MM.1S (cell line): ENCODE results near the gene MVD.

Experiments used
- DNase-seq: peaks from one replicate; pipeline ENCODE4 v3.0.0-alpha.2; 2015
- H2AFZ ChIP-seq: fragments of 300-600 bp; sonication (generic); 2 replicates; pipeline ENCODE4 v1.6.0; 2016; ENCODE audit warnings: antibody characterized with exemption, low read length
- H3F3A ChIP-seq: fragments of 300-600 bp; sonication (generic); 2 replicates; pipeline ENCODE4 v1.6.1; 2016; ENCODE audit warnings: mild to moderate bottlenecking, antibody characterized with exemption, low read length, moderate library complexity, mixed read lengths; ENCODE audit not compliant: insufficient read depth
- H3K27ac ChIP-seq: fragments of 300-600 bp; sonication (generic); 2 replicates; pipeline ENCODE4 v1.5.1; 2016; ENCODE audit warnings: mild to moderate bottlenecking, low read length
- H3K27me3 ChIP-seq: fragments of 300-600 bp; sonication (generic); replicated peaks from 2 replicates; pipeline ENCODE4 v1.6.0; 2016; ENCODE audit warnings: low read length; ENCODE audit not compliant: insufficient read depth
- H3K36me3 ChIP-seq: fragments of 300-600 bp; sonication (generic); replicated peaks from 2 replicates; pipeline ENCODE4 v1.6.1; 2016; ENCODE audit warnings: mild to moderate bottlenecking, low read length, mixed read lengths; ENCODE audit not compliant: insufficient read depth
- H3K4me1 ChIP-seq: fragments of 300-600 bp; sonication (generic); 2 replicates; pipeline ENCODE4 v1.6.1; 2016; ENCODE audit warnings: low read length, mixed read lengths
- H3K4me2 ChIP-seq: fragments of 300-600 bp; sonication (generic); 2 replicates; pipeline ENCODE4 v1.6.0; 2016; ENCODE audit warnings: low read depth, low read length
- H3K4me3 ChIP-seq: fragments of 300-600 bp; sonication (generic); 2 replicates; pipeline ENCODE4 v1.5.1; 2016; ENCODE audit warnings: low read length, mixed read lengths
- H3K79me2 ChIP-seq: fragments of 300-600 bp; sonication (generic); 2 replicates; pipeline ENCODE4 v1.6.1; 2016; ENCODE audit warnings: mixed run types, low read length, mixed read lengths
- H3K9ac ChIP-seq: fragments of 300-600 bp; sonication (generic); 2 replicates; pipeline ENCODE4 v1.6.1; 2016; ENCODE audit warnings: low read length, mixed read lengths
- H3K9me2 ChIP-seq: fragments of 300-600 bp; sonication (generic); replicated peaks from 2 replicates; pipeline ENCODE4 v1.6.1; 2016; ENCODE audit warnings: mild to moderate bottlenecking, low read length, mixed read lengths; ENCODE audit not compliant: insufficient read depth
- H3K9me3 ChIP-seq: fragments of 300-600 bp; sonication (generic); replicated peaks from 2 replicates; pipeline ENCODE4 v1.6.1; 2016; ENCODE audit warnings: mild to moderate bottlenecking, low read length, mixed read lengths; ENCODE audit not compliant: insufficient read depth
- H4K20me1 ChIP-seq: fragments of 300-600 bp; sonication (generic); 2 replicates; pipeline ENCODE4 v1.6.1; 2016; ENCODE audit warnings: mild to moderate bottlenecking, low read length, moderate library complexity, mixed read lengths; ENCODE audit not compliant: insufficient read depth
- EZH2 ChIP-seq: fragments of 300-600 bp; sonication (generic); optimal IDR thresholded peaks from 2 replicates; pipeline ENCODE3; 2017; ENCODE audit warnings: low read depth, mild to moderate bottlenecking, antibody characterized with exemption, low read length, mixed read lengths
- EZH2phosphoT487 ChIP-seq: fragments of 300-600 bp; sonication (generic); IDR thresholded peaks from 2 replicates; pipeline ENCODE4 v1.6.1; 2018; ENCODE audit warnings: antibody characterized with exemption, low read length
- TF ChIP-seq, protein P1 (sequence below): fragments of 300-600 bp; sonication (generic); IDR thresholded peaks from 2 replicates; pipeline ENCODE4 v1.5.1; 2016; ENCODE audit warnings: antibody characterized with exemption, low read length, mixed read lengths

The MVD gene

DNA sequence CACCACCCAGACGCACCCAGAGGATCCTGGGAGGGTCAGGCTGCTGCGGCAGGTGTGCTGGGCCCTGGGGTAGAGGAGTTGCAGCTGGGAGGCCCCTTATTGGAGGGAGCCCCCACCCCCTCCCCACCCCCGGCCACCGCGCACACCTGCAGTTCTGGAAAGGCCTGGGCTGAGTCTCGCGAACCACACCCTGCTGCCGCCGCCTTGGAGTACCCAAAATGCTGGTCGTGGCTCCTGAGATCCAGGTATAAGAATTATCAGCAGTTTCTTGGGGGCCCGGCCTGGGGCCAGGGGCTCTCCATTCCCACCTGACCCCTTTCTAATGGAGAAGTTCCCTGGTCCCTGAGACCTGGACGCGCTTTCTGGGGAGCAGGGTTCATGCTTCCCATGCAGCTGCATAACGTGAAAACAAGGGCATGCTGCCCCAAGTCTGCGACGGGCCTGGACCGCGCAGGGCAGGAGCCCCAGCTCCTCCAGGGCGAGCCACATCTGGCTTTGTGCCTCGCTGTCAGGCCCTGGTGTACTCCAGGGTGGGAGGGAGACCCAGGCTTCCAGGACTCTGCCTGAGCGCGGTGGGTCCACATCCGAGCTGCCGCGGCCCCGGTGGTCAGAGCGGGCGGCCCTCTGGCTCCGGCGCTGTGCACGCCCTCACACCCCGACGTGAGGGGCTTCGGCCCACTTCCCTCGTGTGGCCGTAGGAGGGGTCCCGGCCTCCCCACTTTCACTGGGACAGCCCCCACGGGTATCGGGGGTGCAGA, 30.7 kb upstream of the MVD start:
- Histone ChIP-seq H3K79me2 (no peaks in the 10 kb centered on the region), H3K4me2 (no peak overlapping the region), H3K9ac (no peak overlapping the region), H2AFZ (no peak overlapping the region), H3K27ac (no peak overlapping the region), H3K36me3 (no peaks in the 10 kb centered on the region), H3K4me1 (no peaks in the 10 kb centered on the region), H4K20me1 (no peaks in the 10 kb centered on the region), H3F3A (no peaks in the 10 kb centered on the region), H3K9me2 (no peaks in the 10 kb centered on the region), H3K4me3 (no peak overlapping the region), H3K27me3 (no peaks in the 10 kb centered on the region), H3K9me3 (no peaks in the 10 kb centered on the region)
- DNase-seq: no peak
- TF ChIP-seq EZH2: no peak
- TF ChIP-seq, protein P1, sequence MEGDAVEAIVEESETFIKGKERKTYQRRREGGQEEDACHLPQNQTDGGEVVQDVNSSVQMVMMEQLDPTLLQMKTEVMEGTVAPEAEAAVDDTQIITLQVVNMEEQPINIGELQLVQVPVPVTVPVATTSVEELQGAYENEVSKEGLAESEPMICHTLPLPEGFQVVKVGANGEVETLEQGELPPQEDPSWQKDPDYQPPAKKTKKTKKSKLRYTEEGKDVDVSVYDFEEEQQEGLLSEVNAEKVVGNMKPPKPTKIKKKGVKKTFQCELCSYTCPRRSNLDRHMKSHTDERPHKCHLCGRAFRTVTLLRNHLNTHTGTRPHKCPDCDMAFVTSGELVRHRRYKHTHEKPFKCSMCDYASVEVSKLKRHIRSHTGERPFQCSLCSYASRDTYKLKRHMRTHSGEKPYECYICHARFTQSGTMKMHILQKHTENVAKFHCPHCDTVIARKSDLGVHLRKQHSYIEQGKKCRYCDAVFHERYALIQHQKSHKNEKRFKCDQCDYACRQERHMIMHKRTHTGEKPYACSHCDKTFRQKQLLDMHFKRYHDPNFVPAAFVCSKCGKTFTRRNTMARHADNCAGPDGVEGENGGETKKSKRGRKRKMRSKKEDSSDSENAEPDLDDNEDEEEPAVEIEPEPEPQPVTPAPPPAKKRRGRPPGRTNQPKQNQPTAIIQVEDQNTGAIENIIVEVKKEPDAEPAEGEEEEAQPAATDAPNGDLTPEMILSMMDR: no peak
- no peak for TF ChIP-seq EZH2phosphoT487

DNA sequence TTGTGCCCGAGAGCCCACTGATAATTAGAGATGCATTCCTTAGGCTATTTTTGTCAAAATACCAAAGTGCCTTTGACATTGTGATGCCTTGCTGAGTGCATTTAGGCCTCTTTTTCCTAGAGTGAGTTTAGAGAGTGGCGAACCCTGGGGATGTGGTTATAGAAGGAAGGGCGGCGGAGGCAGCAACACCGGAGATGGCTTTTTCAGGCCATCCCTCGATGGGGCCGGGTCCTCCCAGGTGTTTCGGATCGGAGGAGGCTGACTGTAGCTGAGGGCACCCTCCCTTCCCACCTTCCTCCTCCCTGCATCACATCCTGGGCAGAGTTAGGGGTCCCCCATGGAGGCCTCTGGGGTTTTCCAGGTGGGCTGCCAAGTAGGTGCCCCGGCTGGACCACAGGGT, 30.0 kb upstream of the MVD start:
- Histone ChIP-seq H3K27ac (no peak overlapping the region), H3K79me2 (no peaks in the 10 kb centered on the region), H3K4me3 (no peak overlapping the region), H3K4me1 (no peaks in the 10 kb centered on the region), H3K9me2 (no peaks in the 10 kb centered on the region), H3F3A (no peaks in the 10 kb centered on the region), H3K36me3 (no peaks in the 10 kb centered on the region), H3K4me2 (no peak overlapping the region), H3K9ac (no peak overlapping the region), H2AFZ (no peak overlapping the region), H4K20me1 (no peaks in the 10 kb centered on the region), H3K9me3 (no peaks in the 10 kb centered on the region), H3K27me3 (no peaks in the 10 kb centered on the region)
- TF ChIP-seq, protein P1: no peak
- TF ChIP-seq EZH2phosphoT487 (no peak), EZH2 (no peak)
- DNase-seq: no peak

DNA sequence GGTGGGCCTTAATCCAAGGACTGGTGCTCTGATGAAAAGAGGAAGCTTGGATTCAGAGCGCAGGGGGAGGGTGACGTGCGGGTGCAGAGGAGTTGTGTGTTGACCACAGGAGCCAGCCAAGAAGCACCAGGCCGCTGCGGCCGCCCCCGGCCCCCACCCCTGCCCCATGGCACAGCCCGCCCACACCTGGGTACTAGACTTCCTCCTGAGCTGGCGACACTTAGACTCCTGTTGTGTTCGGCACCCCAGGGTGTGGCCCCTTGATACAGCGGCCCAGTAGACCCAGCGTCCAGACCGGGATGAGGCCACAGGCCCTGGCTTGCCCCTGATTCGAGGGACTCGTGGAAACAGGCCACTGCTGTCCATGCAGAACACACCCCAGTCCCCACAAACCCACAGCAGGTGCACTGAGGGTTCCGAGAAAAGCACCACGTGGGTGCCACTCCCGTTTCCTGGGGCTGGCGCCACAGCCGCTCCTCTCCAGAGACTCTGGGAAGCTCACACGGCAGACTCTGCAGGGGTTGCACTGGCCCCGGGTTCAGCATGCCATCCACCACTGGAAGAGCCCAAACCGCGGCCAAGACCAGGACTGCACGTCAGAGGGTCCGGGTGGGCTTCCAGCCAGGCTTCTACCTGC, 29.2 kb upstream of the MVD start:
- H3K9me3 ChIP-seq: no peaks in the 10 kb centered on the region
- no peak overlapping the region for H3K4me3 ChIP-seq
- H4K20me1 ChIP-seq: no peaks in the 10 kb centered on the region
- no peak overlapping the region for H3K27ac ChIP-seq
- no peaks in the 10 kb centered on the region for H3F3A ChIP-seq
- no peaks in the 10 kb centered on the region for H3K27me3 ChIP-seq
- no peaks in the 10 kb centered on the region for H3K36me3 ChIP-seq
- no peak overlapping the region for H3K9ac ChIP-seq
- H2AFZ ChIP-seq: no peak overlapping the region
- H3K4me2 ChIP-seq: no peak overlapping the region
- H3K9me2 ChIP-seq: no peaks in the 10 kb centered on the region
- H3K79me2 ChIP-seq: no peaks in the 10 kb centered on the region
- TF ChIP-seq EZH2: no peak
- TF ChIP-seq, protein P1: no peak
- H3K4me1 ChIP-seq: no peaks in the 10 kb centered on the region
- DNase-seq: no peak
